Testis (tissue), 2 donors: ENCODE data around the gene TYRP1.

ENCODE experiments used
- POLR2A ChIP-seq: fragments of 450-650 bp; IDR thresholded peaks from one replicate; pipeline ENCODE4 v1.6.1; 2017; ENCODE audit warnings: antibody characterized with exemption, mild to moderate bottlenecking, moderate library complexity
- TF ChIP-seq, protein P1 (sequence below), 3 experiments: fragments of 450-650 bp in 2 of 3; fragments of 200-600 bp in 1 of 3; sonication (generic) in 1 of 3; IDR thresholded peaks; one replicate each; pipeline ENCODE4 v1.5.1; 2016 to 2019; ENCODE audit warnings: antibody characterized with exemption in 3 of 3, mild to moderate bottlenecking in 2 of 3, moderate library complexity in 1 of 3

DNA sequence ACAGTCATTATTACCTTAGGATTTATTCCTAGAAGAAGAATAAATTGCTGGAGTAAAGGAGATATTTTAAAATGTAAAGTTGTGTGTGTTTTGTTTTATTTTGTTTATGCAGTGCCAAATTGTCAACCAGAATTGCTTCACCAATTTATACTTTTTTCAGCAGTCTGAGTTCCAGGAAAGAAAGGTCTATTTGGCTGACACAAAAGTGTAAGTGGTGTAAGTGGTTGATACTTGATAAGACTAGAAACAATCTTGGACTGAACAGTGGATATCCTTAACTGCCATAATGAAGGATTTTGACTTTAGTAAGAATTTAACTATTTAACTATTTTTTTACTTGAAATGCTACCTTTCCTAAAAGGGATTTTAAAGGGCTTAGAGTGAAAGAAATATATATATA lies 37.7 kb downstream of the TYRP1 start:
- no peak for TF ChIP-seq POLR2A
- TF ChIP-seq, protein P1, sequence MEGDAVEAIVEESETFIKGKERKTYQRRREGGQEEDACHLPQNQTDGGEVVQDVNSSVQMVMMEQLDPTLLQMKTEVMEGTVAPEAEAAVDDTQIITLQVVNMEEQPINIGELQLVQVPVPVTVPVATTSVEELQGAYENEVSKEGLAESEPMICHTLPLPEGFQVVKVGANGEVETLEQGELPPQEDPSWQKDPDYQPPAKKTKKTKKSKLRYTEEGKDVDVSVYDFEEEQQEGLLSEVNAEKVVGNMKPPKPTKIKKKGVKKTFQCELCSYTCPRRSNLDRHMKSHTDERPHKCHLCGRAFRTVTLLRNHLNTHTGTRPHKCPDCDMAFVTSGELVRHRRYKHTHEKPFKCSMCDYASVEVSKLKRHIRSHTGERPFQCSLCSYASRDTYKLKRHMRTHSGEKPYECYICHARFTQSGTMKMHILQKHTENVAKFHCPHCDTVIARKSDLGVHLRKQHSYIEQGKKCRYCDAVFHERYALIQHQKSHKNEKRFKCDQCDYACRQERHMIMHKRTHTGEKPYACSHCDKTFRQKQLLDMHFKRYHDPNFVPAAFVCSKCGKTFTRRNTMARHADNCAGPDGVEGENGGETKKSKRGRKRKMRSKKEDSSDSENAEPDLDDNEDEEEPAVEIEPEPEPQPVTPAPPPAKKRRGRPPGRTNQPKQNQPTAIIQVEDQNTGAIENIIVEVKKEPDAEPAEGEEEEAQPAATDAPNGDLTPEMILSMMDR (IDR thresholded peaks at IDR 0.05), result no peak
